Fibroblast of lung (primary cell): ENCODE data around the gene ABCB8. TPM values are rescaled to one million over a fixed set of nuclear protein-coding genes. Genes with fewer than 3 reads are reported as not detected.

Experiments used
- DNase-seq, 2 donors: peaks; one replicate each; pipeline versions ENCODE4 v3.0.0 to v3.0.0-alpha.2; 2010; ENCODE audit warnings: low read depth in 2 of 2
- H2AFZ ChIP-seq: 2 replicates; pipeline ENCODE4 v1.5.1; 2012; ENCODE audit warnings: low read length, control low read depth, inconsistent platforms
- H3K27ac ChIP-seq: 2 replicates; pipeline ENCODE4 v1.5.1; 2011; ENCODE audit warnings: low read length, control low read depth; ENCODE audit not compliant: insufficient read depth
- H3K27me3 ChIP-seq: 2 replicates; pipeline ENCODE4 v1.5.1; 2011; ENCODE audit warnings: mild to moderate bottlenecking, low read length; ENCODE audit not compliant: control insufficient read depth, insufficient read depth
- H3K36me3 ChIP-seq: 2 replicates; pipeline ENCODE4 v1.5.1; 2011; ENCODE audit warnings: low read length; ENCODE audit not compliant: control insufficient read depth, insufficient read depth
- H3K4me1 ChIP-seq: 2 replicates; pipeline ENCODE4 v1.5.1; 2011; ENCODE audit warnings: low read length; ENCODE audit not compliant: control insufficient read depth, insufficient read depth; ENCODE audit errors: extremely low read depth
- H3K4me2 ChIP-seq: 2 replicates; pipeline ENCODE4 v1.5.1; 2011; ENCODE audit warnings: low read length, control low read depth; ENCODE audit not compliant: insufficient read depth; ENCODE audit errors: extremely low read depth
- H3K4me3 ChIP-seq, 4 experiments: fragments of 200-600 bp in 1 of 4; sonication (generic) in 1 of 4; replicated peaks in 1 of 4; 2 replicates each; pipeline ENCODE4 v1.5.1; 2011 to 2016; ENCODE audit warnings: low read length in 4 of 4, low read depth in 3 of 4, mild to moderate bottlenecking in 3 of 4, control low read depth in 2 of 4, inconsistent platforms in 1 of 4, mixed read lengths in 1 of 4; ENCODE audit not compliant: insufficient read depth in 1 of 4; ENCODE audit errors: control extremely low read depth in 1 of 4
- H3K79me2 ChIP-seq: 2 replicates; pipeline ENCODE4 v1.5.1; 2012; ENCODE audit warnings: mild to moderate bottlenecking, low read length, inconsistent platforms; ENCODE audit not compliant: control insufficient read depth, insufficient read depth
- H3K9ac ChIP-seq: 2 replicates; pipeline ENCODE4 v1.5.1; 2011; ENCODE audit warnings: mild to moderate bottlenecking, low read length, control low read depth; ENCODE audit not compliant: insufficient read depth
- H3K9me3 ChIP-seq: 2 replicates; pipeline ENCODE4 v1.5.1; 2012; ENCODE audit warnings: low read depth, low read length; ENCODE audit not compliant: control insufficient read depth, insufficient read depth
- H4K20me1 ChIP-seq: 2 replicates; pipeline ENCODE4 v1.5.1; 2011; ENCODE audit warnings: low read length; ENCODE audit not compliant: control insufficient read depth, insufficient read depth; ENCODE audit errors: extremely low read depth
- EZH2 ChIP-seq: IDR thresholded peaks from 2 replicates; pipeline ENCODE4 v1.5.1; 2012; ENCODE audit warnings: low read length, control low read depth, mild to moderate bottlenecking; ENCODE audit errors: missing control alignments
- polyA plus RNA-seq, 2 donors: library from polyadenylated mRNA; depleted of rRNA in 1 of 2; stranded (reverse) in 1 of 2; unstranded in 1 of 2; fragments of >200 nt; gene quantifications; 2 replicates each; pipeline ENCODE4 v1.2.1, GENCODE V29; 2011 to 2012; ENCODE audit warnings: missing spikeins in 1 of 2
- total RNA-seq: library from RNA; depleted of rRNA; stranded (reverse); fragments of >200 nt; gene quantifications from 2 replicates; pipeline ENCODE4 v1.2.1, GENCODE V29; 2014
- TF ChIP-seq, protein P1 (sequence below), 2 donors: IDR thresholded peaks in 1 of 2; conservative IDR thresholded peaks in 1 of 2; 1 replicate in 1 of 2; 2 replicates in 1 of 2; pipeline ENCODE4 v1.5.1; 2011 to 2012; ENCODE audit warnings: low read length in 2 of 2, control low read depth in 1 of 2, inconsistent platforms in 1 of 2, low read depth in 1 of 2, mild to moderate bottlenecking in 1 of 2

ABCB8 gene
- total and polyA plus RNA-seq, 2 donors (not counting 1 experiment from before 2014, with no cell fraction given) = 12.1 to 20.0 TPM

DNA sequence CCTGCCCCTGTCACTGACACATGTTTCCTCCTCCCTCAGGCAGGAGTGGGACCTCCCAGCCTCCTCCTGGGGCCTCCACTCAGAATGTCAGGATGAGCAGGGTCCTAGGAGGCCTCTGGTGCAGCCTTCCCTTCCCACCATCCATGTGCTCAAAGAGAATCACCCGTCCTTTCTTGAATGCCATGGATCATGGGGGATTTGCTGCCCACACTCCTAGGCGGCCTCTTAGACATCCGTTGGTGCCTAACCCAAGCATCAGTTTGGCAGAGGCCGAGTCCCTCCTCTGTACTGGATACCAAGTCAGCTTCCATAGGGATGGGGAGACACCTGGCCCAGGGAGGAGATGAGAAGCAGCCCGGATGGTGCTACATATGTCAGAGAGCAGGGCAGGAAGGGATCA is 30.4 kb upstream of the ABCB8 start:
- no peaks in the 10 kb centered on the region for H3K36me3 ChIP-seq
- H3K4me2 ChIP-seq = no peak overlapping the region
- no peaks in the 10 kb centered on the region for H3K79me2 ChIP-seq
- no peak overlapping the region for H3K4me3 ChIP-seq
- H3K9me3 ChIP-seq = no peaks in the 10 kb centered on the region
- no peaks in the 10 kb centered on the region for H4K20me1 ChIP-seq
- no peak for TF ChIP-seq EZH2
- TF ChIP-seq, protein P1, sequence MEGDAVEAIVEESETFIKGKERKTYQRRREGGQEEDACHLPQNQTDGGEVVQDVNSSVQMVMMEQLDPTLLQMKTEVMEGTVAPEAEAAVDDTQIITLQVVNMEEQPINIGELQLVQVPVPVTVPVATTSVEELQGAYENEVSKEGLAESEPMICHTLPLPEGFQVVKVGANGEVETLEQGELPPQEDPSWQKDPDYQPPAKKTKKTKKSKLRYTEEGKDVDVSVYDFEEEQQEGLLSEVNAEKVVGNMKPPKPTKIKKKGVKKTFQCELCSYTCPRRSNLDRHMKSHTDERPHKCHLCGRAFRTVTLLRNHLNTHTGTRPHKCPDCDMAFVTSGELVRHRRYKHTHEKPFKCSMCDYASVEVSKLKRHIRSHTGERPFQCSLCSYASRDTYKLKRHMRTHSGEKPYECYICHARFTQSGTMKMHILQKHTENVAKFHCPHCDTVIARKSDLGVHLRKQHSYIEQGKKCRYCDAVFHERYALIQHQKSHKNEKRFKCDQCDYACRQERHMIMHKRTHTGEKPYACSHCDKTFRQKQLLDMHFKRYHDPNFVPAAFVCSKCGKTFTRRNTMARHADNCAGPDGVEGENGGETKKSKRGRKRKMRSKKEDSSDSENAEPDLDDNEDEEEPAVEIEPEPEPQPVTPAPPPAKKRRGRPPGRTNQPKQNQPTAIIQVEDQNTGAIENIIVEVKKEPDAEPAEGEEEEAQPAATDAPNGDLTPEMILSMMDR (conservative IDR thresholded peaks at IDR 0.05 in 1 of 2, IDR thresholded peaks at IDR 0.05 in 1 of 2; ENCODE audit: low read depth in 1 of 2, low read length in 2 of 2) = no peak
- no peak overlapping the region for H3K9ac ChIP-seq
- no peaks in the 10 kb centered on the region for H3K27me3 ChIP-seq
- no peak overlapping the region for H2AFZ ChIP-seq
- no peaks in the 10 kb centered on the region for H3K4me1 ChIP-seq
- no peak overlapping the region for H3K27ac ChIP-seq
- DNase-seq = no peak

DNA sequence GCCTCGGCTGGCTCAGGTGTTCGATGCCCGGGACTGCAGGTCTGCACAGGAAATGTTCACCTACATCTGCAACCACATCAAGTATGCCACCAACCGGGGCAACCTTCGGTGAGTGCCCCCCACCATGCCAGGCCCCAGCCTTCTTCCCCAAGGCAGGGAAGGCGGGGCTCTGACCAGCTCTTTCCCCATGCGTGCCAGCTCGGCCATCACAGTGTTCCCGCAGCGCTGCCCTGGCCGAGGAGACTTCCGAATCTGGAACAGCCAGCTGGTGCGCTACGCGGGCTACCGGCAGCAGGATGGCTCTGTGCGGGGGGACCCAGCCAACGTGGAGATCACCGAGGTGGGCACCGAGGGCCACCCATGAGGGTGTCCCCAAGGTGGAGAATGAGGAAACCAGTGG is 29.9 kb upstream of the ABCB8 start:
- TF ChIP-seq, protein P1 (conservative IDR thresholded peaks at IDR 0.05 in 1 of 2, IDR thresholded peaks at IDR 0.05 in 1 of 2; ENCODE audit: low read depth in 1 of 2, low read length in 2 of 2) = no peak
- no peak for TF ChIP-seq EZH2
- Histone ChIP-seq H3K9me3 (no peaks in the 10 kb centered on the region), H2AFZ (no peak overlapping the region), H3K4me1 (no peaks in the 10 kb centered on the region), H3K9ac (no peak overlapping the region), H3K79me2 (no peaks in the 10 kb centered on the region), H3K4me2 (no peak overlapping the region), H3K4me3 (no peak overlapping the region), H3K27ac (no peak overlapping the region), H3K27me3 (no peaks in the 10 kb centered on the region), H4K20me1 (no peaks in the 10 kb centered on the region), H3K36me3 (no peaks in the 10 kb centered on the region)
- DNase-seq = no peak

DNA sequence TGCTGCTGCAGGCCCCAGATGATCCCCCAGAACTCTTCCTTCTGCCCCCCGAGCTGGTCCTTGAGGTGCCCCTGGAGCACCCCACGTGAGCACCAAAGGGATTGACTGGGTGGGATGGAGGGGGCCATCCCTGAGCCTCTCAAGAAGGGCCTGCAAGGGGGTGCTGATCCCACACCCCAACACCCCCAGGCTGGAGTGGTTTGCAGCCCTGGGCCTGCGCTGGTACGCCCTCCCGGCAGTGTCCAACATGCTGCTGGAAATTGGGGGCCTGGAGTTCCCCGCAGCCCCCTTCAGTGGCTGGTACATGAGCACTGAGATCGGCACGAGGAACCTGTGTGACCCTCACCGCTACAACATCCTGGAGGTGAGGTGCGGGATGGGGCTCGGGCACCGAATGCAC is 29.2 kb upstream of the ABCB8 start:
- H3K9me3 ChIP-seq = no peaks in the 10 kb centered on the region
- no peak overlapping the region for H3K4me3 ChIP-seq

More for the DNA sequence above, 29.2 kb upstream of the ABCB8 start:
- H3K27ac ChIP-seq = no peak overlapping the region
- H3K27me3 ChIP-seq = no peaks in the 10 kb centered on the region
- no peaks in the 10 kb centered on the region for H4K20me1 ChIP-seq
- no peaks in the 10 kb centered on the region for H3K4me1 ChIP-seq
- DNase-seq = no peak
- H2AFZ ChIP-seq = no peak overlapping the region
- H3K9ac ChIP-seq = no peak overlapping the region
- H3K36me3 ChIP-seq = no peaks in the 10 kb centered on the region
- H3K79me2 ChIP-seq = no peaks in the 10 kb centered on the region
- no peak overlapping the region for H3K4me2 ChIP-seq
- TF ChIP-seq, protein P1 (conservative IDR thresholded peaks at IDR 0.05 in 1 of 2, IDR thresholded peaks at IDR 0.05 in 1 of 2; ENCODE audit: low read depth in 1 of 2, low read length in 2 of 2) = no peak
